Calu3 (cell line): Measurements from ENCODE around the gene LGR6. TPM values are rescaled to one million over a fixed set of nuclear protein-coding genes. Genes with fewer than 3 reads are reported as not detected.

Source experiments
- BruUV-seq: library from RNA; stranded (reverse); fragments of 400-500 nt; replicated peaks from 2 replicates; lab custom pipeline; 2021; lab: Mats Ljungman, UMichigan
- CTCF ChIA-PET: fragments of 300-600 bp; sonication (Branson Sonifier 250); formaldehyde crosslinking; loops from one replicate; lab custom pipeline; 2022; ENCODE audit warnings: antibody characterized with exemption; lab: Charles Lee
- DNase-seq: peaks from one replicate; pipeline ENCODE4 v3.0.0; 2022
- H3K27ac Mint-ChIP-seq: one replicate; pipeline ENCODE4 v1.8.0; 2022; ENCODE audit warnings: mixed read lengths; ENCODE audit not compliant: unreplicated experiment
- H3K27me3 Mint-ChIP-seq: one replicate; pipeline ENCODE4 v1.8.0; 2022; ENCODE audit warnings: mixed read lengths; ENCODE audit not compliant: unreplicated experiment
- H3K36me3 Mint-ChIP-seq: one replicate; pipeline ENCODE4 v1.8.0; 2022; ENCODE audit warnings: mild to moderate bottlenecking, moderate library complexity, mixed read lengths; ENCODE audit not compliant: insufficient read depth, unreplicated experiment
- H3K4me1 Mint-ChIP-seq: one replicate; pipeline ENCODE4 v1.8.0; 2022; ENCODE audit warnings: mild to moderate bottlenecking, low read depth, mixed read lengths; ENCODE audit not compliant: unreplicated experiment
- H3K4me3 Mint-ChIP-seq: one replicate; pipeline ENCODE4 v1.8.0; 2022; ENCODE audit warnings: mild to moderate bottlenecking, low read depth, moderate library complexity, mixed read lengths; ENCODE audit not compliant: unreplicated experiment
- H3K9me3 Mint-ChIP-seq: one replicate; pipeline ENCODE4 v1.8.0; 2022; ENCODE audit warnings: low read depth, mixed read lengths; ENCODE audit not compliant: unreplicated experiment
- CTCF ChIP-seq: fragments of 200-600 bp; IDR thresholded peaks from one replicate; pipeline ENCODE4 v1.8.0; 2022; ENCODE audit warnings: antibody characterized with exemption; ENCODE audit not compliant: unreplicated experiment
- intact Hi-C: fragments of 100-400 bp; cut with micrococcal nuclease; formaldehyde crosslinking; loops from one replicate; pipeline ENCODE4 v1.10.0; 2022; ENCODE audit not compliant: unreplicated experiment
- total RNA-seq: library from RNA; stranded (reverse); gene quantifications from 2 replicates; pipeline ENCODE4 v1.2.3, GENCODE V29; 2022

LGR6 gene
- total RNA-seq, 1 experiment from 2014 or later: not detected

- CTCF ChIA-PET: no interaction called here
- no peak overlapping the region for H3K4me3 Mint-ChIP-seq
- no TSS peak for BruUV-seq
- no peaks in the 10 kb centered on the region for H3K4me1 Mint-ChIP-seq
- no peak for DNase-seq
- no peak overlapping the region for H3K27ac Mint-ChIP-seq
- peaks cover 73% of the 10 kb centered on the region for H3K27me3 Mint-ChIP-seq
- H3K36me3 Mint-ChIP-seq: no peaks in the 10 kb centered on the region
- intact Hi-C loops: no loop called here
- TF ChIP-seq CTCF: no peak
- H3K9me3 Mint-ChIP-seq: peaks cover 2% of the 10 kb centered on the region
These were observed 70.0 kb downstream of the LGR6 start for GRCh38 chr1:202263628-202264027.

- Mint-ChIP-seq H3K4me1 (no peaks in the 10 kb centered on the region), H3K27ac (no peak overlapping the region), H3K36me3 (no peaks in the 10 kb centered on the region), H3K4me3 (no peak overlapping the region), H3K27me3 (peaks cover 75% of the 10 kb centered on the region), H3K9me3 (peaks cover 2% of the 10 kb centered on the region)
- DNase-seq: no peak
- CTCF ChIA-PET: no interaction called here
- intact Hi-C loops: no loop called here
- no TSS peak for BruUV-seq
- TF ChIP-seq CTCF: no peak
These were observed 70.7 kb downstream of the LGR6 start for GRCh38 chr1:202264300-202264699.

GRCh38 chr1:202264726-202265125 lies 71.1 kb downstream of the LGR6 start:
- peaks cover 2% of the 10 kb centered on the region for H3K9me3 Mint-ChIP-seq
- no peaks in the 10 kb centered on the region for H3K36me3 Mint-ChIP-seq
- no TSS peak for BruUV-seq
- CTCF ChIA-PET: no interaction called here
- no peak overlapping the region for H3K4me3 Mint-ChIP-seq
- no peak for TF ChIP-seq CTCF
- no peak overlapping the region for H3K27ac Mint-ChIP-seq
- no peak for DNase-seq
- peaks cover 75% of the 10 kb centered on the region for H3K27me3 Mint-ChIP-seq
- H3K4me1 Mint-ChIP-seq: no peaks in the 10 kb centered on the region
- intact Hi-C loops: no loop called here

GRCh38 chr1:202266061-202266765 lies 72.6 kb downstream of the LGR6 start:
- Mint-ChIP-seq H3K27me3 (peaks cover 84% of the 10 kb centered on the region), H3K4me1 (no peaks in the 10 kb centered on the region), H3K27ac (no peak overlapping the region), H3K4me3 (no peak overlapping the region), H3K36me3 (no peaks in the 10 kb centered on the region), H3K9me3 (peaks cover 2% of the 10 kb centered on the region)
- intact Hi-C loops: no loop called here
- CTCF ChIA-PET: interaction anchor here (1.5 kb wide), 1 partner anchor 25 kb away, joined by 5 read pairs; no protein-coding TSS in a partner anchor
- no peak for DNase-seq
- no peak for TF ChIP-seq CTCF
- BruUV-seq: no TSS peak
